Cardiac fibroblast (primary cell): ENCODE data around the gene ARAP2.

Source experiments
- DNase-seq, 2 donors: peaks; one replicate each; pipeline versions ENCODE4 v3.0.0 to v3.0.0-alpha.2; 2010; ENCODE audit warnings: low read depth in 2 of 2
- H3K4me3 ChIP-seq, 2 donors: replicated peaks in 1 of 2; 1 replicate in 1 of 2; 2 replicates in 1 of 2; pipeline ENCODE4 v1.5.1; 2011; ENCODE audit warnings: low read depth in 2 of 2, low read length in 2 of 2, mild to moderate bottlenecking in 2 of 2, moderate library complexity in 1 of 2
- CTCF ChIP-seq: IDR thresholded peaks from one replicate; pipeline ENCODE4 v1.5.1; 2011; ENCODE audit warnings: low read depth, mild to moderate bottlenecking, low read length, inconsistent platforms

Gene ARAP2

GRCh38 chr4:36174570-36174969, 69.7 kb downstream of the ARAP2 start:
- no peak overlapping the region for H3K4me3 ChIP-seq
- DNase-seq = no peak
- TF ChIP-seq CTCF = no peak

GRCh38 chr4:36173905-36174304, 70.4 kb downstream of the ARAP2 start:
- H3K4me3 ChIP-seq = no peak overlapping the region
- DNase-seq = no peak
- no peak for TF ChIP-seq CTCF

GRCh38 chr4:36172656-36173055, 71.7 kb downstream of the ARAP2 start:
- TF ChIP-seq CTCF = no peak
- no peak for DNase-seq
- H3K4me3 ChIP-seq = no peak overlapping the region

GRCh38 chr4:36168127-36168878, 76.0 kb downstream of the ARAP2 start:
- TF ChIP-seq CTCF = no peak
- DNase-seq = peak in 1 of 2 donors; percentile 10

GRCh38 chr4:36165631-36166005, 78.7 kb downstream of the ARAP2 start:
- no peak for TF ChIP-seq CTCF
- no peak overlapping the region for H3K4me3 ChIP-seq
- peak in 1 of 2 donors; percentile 15 for DNase-seq

More at GRCh38 chr4:36168127-36168878, 76.0 kb downstream of the ARAP2 start:
- H3K4me3 ChIP-seq = no peak overlapping the region

GRCh38 chr4:36164900-36165630, 79.2 kb downstream of the ARAP2 start:
- TF ChIP-seq CTCF = no peak
- no peak overlapping the region for H3K4me3 ChIP-seq
- peak; percentile 8 to 22 for DNase-seq
